Measurements from ENCODE around the gene HDC.

DNA sequence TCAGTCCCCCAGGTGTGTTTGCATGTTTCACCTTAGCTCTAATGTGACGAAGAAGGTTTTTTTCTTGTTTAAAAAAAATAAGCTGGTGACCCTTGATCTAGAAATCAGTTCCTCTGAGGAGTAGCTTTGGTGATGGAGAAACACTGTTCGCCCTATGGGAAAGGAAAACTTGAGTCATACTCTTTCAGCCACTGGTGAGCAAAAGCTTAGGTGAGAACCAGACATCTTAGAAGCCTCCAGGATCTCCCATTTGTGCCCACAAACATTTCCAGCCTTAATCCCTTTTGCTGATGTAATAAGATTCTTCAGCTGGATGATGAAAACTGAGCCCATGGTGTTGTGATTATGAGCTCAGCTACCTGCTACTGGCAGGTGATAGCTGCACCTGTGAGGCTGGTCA lies 45.7 kb downstream of the HDC start:
- no peak for TF ChIP-seq CTCF (IDR thresholded peaks at IDR 0.05; ENCODE audit: low read length)
- no peak for TF ChIP-seq EZH2 (optimal IDR thresholded peaks at IDR 0.05; ENCODE audit: low read depth, low read length)
- TF ChIP-seq EZH2phosphoT487 (IDR thresholded peaks at IDR 0.05; ENCODE audit: low read length) = no peak

All from MM.1S (cell line).